GM12878 (cell line): ENCODE results near the gene OPTC. TPM values are rescaled to one million over a fixed set of nuclear protein-coding genes. Genes with fewer than 3 reads are reported as not detected.

ENCODE experiments used
- ATAC-seq: fragments of 200-7000 bp; cut with Tn5 transposase; 3 replicates; pipeline ENCODE4 v1.9.1; 2020; ENCODE audit warnings: mild to moderate bottlenecking, moderate library complexity
- BruUV-seq: library from RNA; stranded (reverse); fragments of 400-500 nt; replicated peaks from 2 replicates; lab custom pipeline; 2021; lab: Mats Ljungman, UMichigan
- CTCF ChIA-PET: fragments of 300-600 bp; sonication (Branson Sonifier 250); formaldehyde crosslinking; extraction: SDS; loops from one replicate; lab custom pipeline; 2021; ENCODE audit warnings: inconsistent platforms; lab: Yijun Ruan, JAX
- POLR2A ChIA-PET: fragments of 350-600 bp; formaldehyde crosslinking; extraction: SDS; loops from one replicate; lab custom pipeline; 2021; ENCODE audit warnings: inconsistent platforms; lab: Charles Lee
- RAD21 ChIA-PET: fragments of 300-600 bp; sonication (Branson Sonifier 250); formaldehyde crosslinking; loops from one replicate; lab custom pipeline; 2023; ENCODE audit warnings: antibody characterized with exemption; ENCODE audit not compliant: unreplicated experiment; lab: Charles Lee
- SMC1A ChIA-PET: fragments of 300-600 bp; sonication (Branson Sonifier 250); formaldehyde crosslinking; loops from one replicate; lab custom pipeline; 2023; ENCODE audit not compliant: unreplicated experiment, uncharacterized antibody; lab: Charles Lee
- DNase-seq: peaks from one replicate; pipeline ENCODE4 v3.0.0-alpha.2; 2011; ENCODE audit warnings: low read depth, low spot score
- FAIRE-seq: peaks from 3 replicates; lab custom pipeline; 2011; peaks lifted over from hg19 to GRCh38; lab: Jason Lieb, UNC
- H2AFZ ChIP-seq: 2 replicates; pipeline ENCODE4 v1.6.0; 2011; ENCODE audit warnings: low read depth, low read length, control low read depth; ENCODE audit not compliant: control insufficient read depth
- H3K27ac ChIP-seq: 2 replicates; pipeline ENCODE4 v1.5.1; 2011; ENCODE audit warnings: control low read depth; ENCODE audit not compliant: control insufficient read depth, insufficient read depth
- H3K27me3 ChIP-seq, 2 experiments: replicated peaks in 1 of 2; 2 replicates each; pipeline versions ENCODE4 v1.6.0 to v1.6.1; 2011; ENCODE audit warnings: low read length in 1 of 2; ENCODE audit not compliant: control insufficient read depth in 2 of 2, insufficient read depth in 2 of 2
- H3K36me3 ChIP-seq, 2 experiments: 2 replicates each; pipeline ENCODE4 v1.5.1; 2011; ENCODE audit warnings: low read length in 1 of 2; ENCODE audit not compliant: control insufficient read depth in 2 of 2, insufficient read depth in 2 of 2
- H3K4me1 ChIP-seq: 2 replicates; pipeline ENCODE4 v1.6.1; 2011; ENCODE audit warnings: mild to moderate bottlenecking, low read length, moderate library complexity, mixed read lengths; ENCODE audit not compliant: control insufficient read depth, insufficient read depth
- H3K4me2 ChIP-seq: 2 replicates; pipeline ENCODE4 v1.6.0; 2011; ENCODE audit warnings: control low read depth; ENCODE audit not compliant: control insufficient read depth, insufficient read depth
- H3K4me3 ChIP-seq: fragments of 200-600 bp; sonication (generic); 2 replicates; pipeline ENCODE4 v1.5.1; 2016
- H3K79me2 ChIP-seq: 2 replicates; pipeline ENCODE4 v1.6.0; 2011; ENCODE audit warnings: low read length; ENCODE audit not compliant: control insufficient read depth, insufficient read depth
- H3K9ac ChIP-seq: 2 replicates; pipeline ENCODE4 v1.8.0; 2011; ENCODE audit warnings: low read length, control low read depth, mixed read lengths; ENCODE audit not compliant: control insufficient read depth, insufficient read depth
- H3K9me3 ChIP-seq: replicated peaks from 3 replicates; pipeline ENCODE4 v1.5.1; 2011; ENCODE audit warnings: mild to moderate bottlenecking, low read length; ENCODE audit not compliant: control insufficient read depth, insufficient read depth
- H4K20me1 ChIP-seq: 2 replicates; pipeline ENCODE4 v1.6.0; 2011; ENCODE audit not compliant: control insufficient read depth, insufficient read depth
- CHD2 ChIP-seq: IDR thresholded peaks from 2 replicates; pipeline ENCODE4 v1.6.1; 2011; ENCODE audit warnings: low read depth, low read length, improper control_type of control experiment, borderline replicate concordance
- E2F4 ChIP-seq: IDR thresholded peaks from 2 replicates; pipeline ENCODE4 v1.6.1; 2012; ENCODE audit warnings: low read depth, low read length, improper control_type of control experiment
- EZH2 ChIP-seq: IDR thresholded peaks from 2 replicates; pipeline ENCODE4 v1.6.1; 2012; ENCODE audit warnings: low read depth, mild to moderate bottlenecking, control low read depth, inconsistent platforms, low read length, borderline replicate concordance; ENCODE audit not compliant: control insufficient read depth
- FOXM1 ChIP-seq: IDR thresholded peaks from 2 replicates; pipeline ENCODE4 v1.6.1; 2012; ENCODE audit warnings: low read depth, mild to moderate bottlenecking, inconsistent platforms, low read length, moderate library complexity
- KDM1A ChIP-seq: fragments of 200-600 bp; sonication (generic); IDR thresholded peaks from 2 replicates; pipeline ENCODE4 v1.6.1; 2016; ENCODE audit warnings: borderline replicate concordance
- NR2C1 ChIP-seq: fragments of 450-650 bp; IDR thresholded peaks from 2 replicates; pipeline ENCODE4 v1.6.1; 2017; ENCODE audit warnings: antibody characterized with exemption, mild to moderate bottlenecking, moderate library complexity
- NR2C2 ChIP-seq: IDR thresholded peaks from 2 replicates; pipeline ENCODE4 v1.6.1; 2011; ENCODE audit warnings: borderline replicate concordance, low read depth; ENCODE audit not compliant: control insufficient read depth, insufficient read length
- RAD21 ChIP-seq: IDR thresholded peaks from 2 replicates; pipeline ENCODE4 v1.6.1; 2011; ENCODE audit warnings: mild to moderate bottlenecking, low read depth, low read length, moderate library complexity; ENCODE audit not compliant: insufficient read depth
- RBBP5 ChIP-seq: fragments of 200-600 bp; sonication (generic); conservative IDR thresholded peaks from 2 replicates; pipeline ENCODE4 v1.6.1; 2016
- SPI1 ChIP-seq: IDR thresholded peaks from 2 replicates; pipeline ENCODE4 v1.6.1; 2011; ENCODE audit warnings: low read depth, mild to moderate bottlenecking, low read length, moderate library complexity, borderline replicate concordance; ENCODE audit not compliant: insufficient read depth
- TCF3 ChIP-seq: IDR thresholded peaks from 2 replicates; pipeline ENCODE4 v1.6.1; 2012; ENCODE audit warnings: low read depth, mild to moderate bottlenecking, low read length, borderline replicate concordance; ENCODE audit not compliant: insufficient read depth
- WGBS: methylation state at CpG from one replicate; pipeline ENCODE4 v1.1.6; 2016; ENCODE audit warnings: low lambda C conversion rate; ENCODE audit not compliant: insufficient replicate concordance, insufficient coverage; ENCODE audit errors: missing lambda C conversion rate; 5-methylcytosine and 5-hydroxymethylcytosine counted together
- in situ Hi-C: fragments of 300-500 bp; cut with MboI; formaldehyde crosslinking; loops from 9 replicates; pipeline ENCODE4 v1.14.3; 2018; ENCODE audit warnings: mixed read lengths
- intact Hi-C: fragments of 100-400 bp; cut with micrococcal nuclease; formaldehyde crosslinking; loops from one replicate; pipeline ENCODE4 v1.14.2; 2022; ENCODE audit not compliant: unreplicated experiment
- polyA plus RNA-seq, 11 experiments: library from polyadenylated mRNA; depleted of rRNA in 4 of 11; unstranded in 6 of 11; stranded (reverse) in 5 of 11; fragments of >200 nt; fragmentation: Nextera tagmentation in 4 of 11; fragmentation: Illumina TruSeq in 1 of 11; extraction: Ambion mirVana in 4 of 11; extraction: Trizol in 1 of 11; gene quantifications; 1 replicate in 1 of 11; 2 replicates in 10 of 11; pipeline versions ENCODE4 v1.2.1 to v1.2.3, GENCODE V29; 2011 to 2016; ENCODE audit warnings: inconsistent platforms in 2 of 11, missing spikeins in 2 of 11, low read depth in 1 of 11
- total RNA-seq, 4 experiments: library from RNA; depleted of rRNA in 3 of 4; stranded (reverse); fragments of >200 nt in 3 of 4; fragmentation: Illumina TruSeq in 1 of 4; extraction: Trizol in 1 of 4; gene quantifications; 2 replicates each; pipeline versions ENCODE4 v1.2.1 to v1.2.3, GENCODE V29; 2013 to 2021
- TF ChIP-seq, protein P1 (sequence below): fragments of 450-650 bp; IDR thresholded peaks from 2 replicates; pipeline ENCODE4 v1.6.1; 2017; ENCODE audit warnings: borderline replicate concordance
- TF ChIP-seq, protein P2 (sequence below): fragments of 450-650 bp; IDR thresholded peaks from 2 replicates; pipeline ENCODE4 v1.6.1; 2016; ENCODE audit warnings: mild to moderate bottlenecking

Gene OPTC
- total and polyA plus RNA-seq, 10 of the 15 experiments (the other 5 are each of a cell fraction or from before 2014, with no cell fraction given) = not detected

DNA sequence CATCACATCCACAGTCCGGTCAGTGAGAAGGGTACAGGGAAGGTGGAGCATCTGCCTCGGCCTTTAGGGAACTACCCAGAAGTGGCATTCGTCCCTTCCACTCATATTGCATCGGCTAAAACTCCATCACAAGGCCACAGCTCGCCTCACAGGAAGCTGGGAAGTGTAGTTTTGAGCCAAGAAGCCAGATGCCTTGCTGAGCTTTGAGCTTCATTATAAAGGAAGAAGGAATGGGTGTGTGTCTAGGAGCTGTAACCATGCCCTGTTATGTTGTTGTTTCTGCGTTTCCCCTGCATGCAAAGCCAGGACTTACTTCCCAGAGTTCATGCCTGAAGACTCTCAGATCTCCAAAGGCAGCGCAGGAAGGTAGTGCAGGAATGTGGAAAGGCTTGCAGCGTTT, 61.1 kb downstream of the OPTC start (continued):
- no peak for TF ChIP-seq CHD2
- TF ChIP-seq FOXM1 = no peak
- no peak for TF ChIP-seq RAD21
- TF ChIP-seq, protein P1, sequence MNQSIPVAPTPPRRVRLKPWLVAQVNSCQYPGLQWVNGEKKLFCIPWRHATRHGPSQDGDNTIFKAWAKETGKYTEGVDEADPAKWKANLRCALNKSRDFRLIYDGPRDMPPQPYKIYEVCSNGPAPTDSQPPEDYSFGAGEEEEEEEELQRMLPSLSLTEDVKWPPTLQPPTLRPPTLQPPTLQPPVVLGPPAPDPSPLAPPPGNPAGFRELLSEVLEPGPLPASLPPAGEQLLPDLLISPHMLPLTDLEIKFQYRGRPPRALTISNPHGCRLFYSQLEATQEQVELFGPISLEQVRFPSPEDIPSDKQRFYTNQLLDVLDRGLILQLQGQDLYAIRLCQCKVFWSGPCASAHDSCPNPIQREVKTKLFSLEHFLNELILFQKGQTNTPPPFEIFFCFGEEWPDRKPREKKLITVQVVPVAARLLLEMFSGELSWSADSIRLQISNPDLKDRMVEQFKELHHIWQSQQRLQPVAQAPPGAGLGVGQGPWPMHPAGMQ = no peak
- TF ChIP-seq, all 136 proteins: peak for 0

DNA sequence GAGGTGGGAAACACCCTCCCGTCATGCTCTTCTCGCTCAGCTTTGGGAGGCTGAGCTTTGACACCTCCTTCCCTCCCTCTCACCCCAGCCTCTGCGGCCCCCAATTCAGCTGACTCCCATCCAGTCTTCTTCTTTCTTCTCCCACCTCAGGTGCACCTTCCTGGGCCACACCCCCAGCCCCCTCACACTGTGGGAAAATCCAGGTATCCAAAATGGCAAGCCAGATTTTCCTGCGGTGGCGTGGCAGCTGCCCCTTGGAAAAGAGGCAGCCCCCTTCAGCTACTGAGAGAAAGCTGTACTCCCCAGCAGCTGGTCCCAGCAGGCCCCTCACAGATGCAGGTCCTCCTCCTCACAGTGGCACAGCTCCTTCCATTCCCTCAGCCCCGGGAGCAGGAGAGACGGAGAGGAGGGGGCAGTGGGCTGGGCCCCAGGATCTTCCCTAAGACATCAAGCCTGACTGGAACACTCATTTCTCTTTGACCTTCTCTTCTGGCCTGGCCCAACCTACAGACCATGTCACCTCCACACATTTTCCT, 61.6 kb downstream of the OPTC start:
- Histone ChIP-seq H3K4me3 (no peak overlapping the region), H3K4me2 (no peak overlapping the region), H2AFZ (no peak overlapping the region), H3K9me3 (no peaks in the 10 kb centered on the region), H3K9ac (no peak overlapping the region), H3K4me1 (no peaks in the 10 kb centered on the region), H3K27ac (no peak overlapping the region), H3K79me2 (no peaks in the 10 kb centered on the region), H3K36me3 (no peaks in the 10 kb centered on the region), H4K20me1 (no peaks in the 10 kb centered on the region), H3K27me3 (no peaks in the 10 kb centered on the region; a peak in 1 of 4 replicates)
- no peak for TF ChIP-seq SPI1
- TF ChIP-seq, protein P1 = no peak
- TF ChIP-seq, protein P2, sequence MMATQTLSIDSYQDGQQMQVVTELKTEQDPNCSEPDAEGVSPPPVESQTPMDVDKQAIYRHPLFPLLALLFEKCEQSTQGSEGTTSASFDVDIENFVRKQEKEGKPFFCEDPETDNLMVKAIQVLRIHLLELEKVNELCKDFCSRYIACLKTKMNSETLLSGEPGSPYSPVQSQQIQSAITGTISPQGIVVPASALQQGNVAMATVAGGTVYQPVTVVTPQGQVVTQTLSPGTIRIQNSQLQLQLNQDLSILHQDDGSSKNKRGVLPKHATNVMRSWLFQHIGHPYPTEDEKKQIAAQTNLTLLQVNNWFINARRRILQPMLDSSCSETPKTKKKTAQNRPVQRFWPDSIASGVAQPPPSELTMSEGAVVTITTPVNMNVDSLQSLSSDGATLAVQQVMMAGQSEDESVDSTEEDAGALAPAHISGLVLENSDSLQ = no peak
- no peak for TF ChIP-seq EZH2
- no peak for TF ChIP-seq KDM1A
- no peak for TF ChIP-seq TCF3
- TF ChIP-seq E2F4 = no peak
- TF ChIP-seq NR2C2 = no peak
- no peak for TF ChIP-seq RBBP5
- no peak for TF ChIP-seq NR2C1
- DNase-seq (no peak), FAIRE-seq (no peak), ATAC-seq (no peak)
- SMC1A ChIA-PET = interaction anchor here (1.0 kb wide), 1 partner anchor 341 kb away, joined by 3 read pairs; no protein-coding TSS in a partner anchor
- intact Hi-C loops = no loop called here
- BruUV-seq = no TSS peak
- WGBS = 27% methylated on average over 7 of the region's 7 CpGs
- POLR2A ChIA-PET = no interaction called here
- in situ Hi-C loops = no loop called here
- CTCF ChIA-PET = no interaction called here
- RAD21 ChIA-PET = no interaction called here
